Mesodermal cell (in vitro differentiated cells): ENCODE results near the gene COPS9.

Experiments used
- H3K27ac ChIP-seq: 2 replicates; pipeline ENCODE4 v1.7.0; 2013; ENCODE audit warnings: mild to moderate bottlenecking, low read depth, low read length, moderate library complexity; ENCODE audit not compliant: severe bottlenecking
- H3K36me3 ChIP-seq: 2 replicates; pipeline ENCODE4 v1.7.1; 2013; ENCODE audit warnings: mild to moderate bottlenecking, low read length, moderate library complexity; ENCODE audit not compliant: control insufficient read depth, insufficient read depth
- H3K4me1 ChIP-seq: one replicate; pipeline ENCODE4 v1.7.1; 2013; ENCODE audit warnings: mild to moderate bottlenecking, low read length; ENCODE audit not compliant: insufficient read depth, control insufficient read depth, poor library complexity, severe bottlenecking
- H3K4me3 ChIP-seq: 2 replicates; pipeline ENCODE4 v1.7.0; 2013; ENCODE audit warnings: low read length, control low read depth, mild to moderate bottlenecking; ENCODE audit not compliant: insufficient read depth, poor library complexity, severe bottlenecking; ENCODE audit errors: extremely low read depth
- H3K9me3 ChIP-seq: 2 replicates; pipeline ENCODE4 v1.7.1; 2013; ENCODE audit warnings: mild to moderate bottlenecking, low read length, moderate library complexity; ENCODE audit not compliant: control insufficient read depth
- WGBS, 2 experiments: methylation state at CpG; one replicate each; pipeline ENCODE4 v1.1.5; 2013; ENCODE audit warnings: missing lambda C conversion rate in 2 of 2; ENCODE audit not compliant: insufficient coverage in 2 of 2; 5-methylcytosine and 5-hydroxymethylcytosine counted together

The COPS9 gene

GRCh38 chr2:240132651-240132980, 3.5 kb downstream of the COPS9 start:
- H3K27ac ChIP-seq, result no peak overlapping the region
- H3K36me3 ChIP-seq, result peaks cover 60% of the 10 kb centered on the region
- H3K4me1 ChIP-seq, result peaks cover 7% of the 10 kb centered on the region
- no peak overlapping the region for H3K4me3 ChIP-seq
- WGBS, 2 experiments, result 97 to 98% methylated on average over 5 of the region's 5 CpGs
- H3K9me3 ChIP-seq, result no peaks in the 10 kb centered on the region

GRCh38 chr2:240131941-240132650, 4.0 kb downstream of the COPS9 start:
- WGBS, 2 experiments, result 93 to 98% methylated on average over 15 to 22 of the region's 22 CpGs
- H3K36me3 ChIP-seq, result peaks cover 63% of the 10 kb centered on the region
- H3K9me3 ChIP-seq, result no peaks in the 10 kb centered on the region

GRCh38 chr2:240131296-240131695, 4.8 kb downstream of the COPS9 start:
- Histone ChIP-seq H3K4me1 (peaks cover 7% of the 10 kb centered on the region), H3K36me3 (peaks cover 63% of the 10 kb centered on the region), H3K4me3 (no peak overlapping the region), H3K9me3 (no peaks in the 10 kb centered on the region), H3K27ac (no peak overlapping the region)
- 92 to 94% methylated on average over 12 to 16 of the region's 16 CpGs for WGBS, 2 experiments

More at GRCh38 chr2:240131941-240132650, 4.0 kb downstream of the COPS9 start:
- Histone ChIP-seq H3K4me1 (peaks cover 7% of the 10 kb centered on the region), H3K27ac (no peak overlapping the region), H3K4me3 (no peak overlapping the region)

GRCh38 chr2:240130393-240131195, 5.5 kb downstream of the COPS9 start:
- WGBS, 2 experiments, result 94 to 97% methylated on average over 15 to 22 of the region's 23 CpGs
- Histone ChIP-seq H3K4me3 (no peak overlapping the region), H3K36me3 (peaks cover 63% of the 10 kb centered on the region)

GRCh38 chr2:240129731-240130392, 6.2 kb downstream of the COPS9 start:
- no peak overlapping the region for H3K4me3 ChIP-seq
- H3K27ac ChIP-seq, result no peak overlapping the region
- WGBS, 2 experiments, result 94 to 97% methylated on average over 21 to 22 of the region's 22 CpGs
- peaks cover 63% of the 10 kb centered on the region for H3K36me3 ChIP-seq
- H3K4me1 ChIP-seq, result peaks cover 6% of the 10 kb centered on the region
- no peaks in the 10 kb centered on the region for H3K9me3 ChIP-seq

More at GRCh38 chr2:240130393-240131195, 5.5 kb downstream of the COPS9 start:
- H3K4me1 ChIP-seq, result peaks cover 7% of the 10 kb centered on the region
- H3K27ac ChIP-seq, result no peak overlapping the region
- H3K9me3 ChIP-seq, result no peaks in the 10 kb centered on the region

- WGBS, 2 experiments, result 94% methylated on average over 5 to 7 of the region's 7 CpGs
- Histone ChIP-seq H3K27ac (no peak overlapping the region), H3K36me3 (peaks cover 63% of the 10 kb centered on the region), H3K9me3 (no peaks in the 10 kb centered on the region), H3K4me1 (peaks cover under 1% of the 10 kb centered on the region), H3K4me3 (no peak overlapping the region)
Observed at GRCh38 chr2:240129311-240129710, 6.8 kb downstream of the COPS9 start.

- Histone ChIP-seq H3K36me3 (peaks cover 62% of the 10 kb centered on the region), H3K4me3 (no peak overlapping the region), H3K27ac (no peak overlapping the region), H3K4me1 (no peaks in the 10 kb centered on the region), H3K9me3 (no peaks in the 10 kb centered on the region)
- whole genome bisulfite sequencing, 2 experiments, result 93 to 94% methylated on average over 12 of the region's 12 CpGs
Observed at GRCh38 chr2:240128608-240129145, 7.4 kb downstream of the COPS9 start.

GRCh38 chr2:240127911-240128607, 8.0 kb downstream of the COPS9 start:
- peaks cover 56% of the 10 kb centered on the region for H3K36me3 ChIP-seq
- 99% methylated on average over 11 to 13 of the region's 16 CpGs for WGBS, 2 experiments
- no peak overlapping the region for H3K4me3 ChIP-seq
- no peaks in the 10 kb centered on the region for H3K9me3 ChIP-seq
- no peak overlapping the region for H3K27ac ChIP-seq
- no peaks in the 10 kb centered on the region for H3K4me1 ChIP-seq

GRCh38 chr2:240127191-240127750, 8.8 kb downstream of the COPS9 start:
- Histone ChIP-seq H3K4me1 (no peaks in the 10 kb centered on the region), H3K4me3 (no peak overlapping the region), H3K27ac (no peak overlapping the region), H3K9me3 (no peaks in the 10 kb centered on the region), H3K36me3 (peaks cover 48% of the 10 kb centered on the region)
- 96 to 100% methylated on average over 4 to 5 of the region's 7 CpGs for WGBS, 2 experiments

- H3K4me1 ChIP-seq, result no peaks in the 10 kb centered on the region
- no peak overlapping the region for H3K4me3 ChIP-seq
- no peak overlapping the region for H3K27ac ChIP-seq
- 94 to 99% methylated on average over 10 of the region's 10 CpGs for WGBS, 2 experiments
- peaks cover 42% of the 10 kb centered on the region for H3K36me3 ChIP-seq
- H3K9me3 ChIP-seq, result no peaks in the 10 kb centered on the region
Observed at GRCh38 chr2:240126731-240127130, 9.4 kb downstream of the COPS9 start.
